Measurements from ENCODE around the gene CDH23.

The CDH23 gene

GRCh38 chr10:71811351-71811750 is 414.6 kb downstream of the CDH23 start:
- DNase-seq, result no peak

GRCh38 chr10:71812016-71812912 is 415.5 kb downstream of the CDH23 start:
- DNase-seq, result no peak

GRCh38 chr10:71812913-71813590 is 416.3 kb downstream of the CDH23 start:
- DNase-seq, result no peak

- no peak for DNase-seq
These were observed 418.2 kb downstream of the CDH23 start for GRCh38 chr10:71814922-71815411.

- no peak for DNase-seq
These were observed 418.9 kb downstream of the CDH23 start for GRCh38 chr10:71815515-71816130.

GRCh38 chr10:71816421-71816851 is 419.7 kb downstream of the CDH23 start:
- no peak for DNase-seq

GRCh38 chr10:71816936-71817618 is 420.4 kb downstream of the CDH23 start:
- no peak for DNase-seq

- DNase-seq, result no peak
These were observed 421.3 kb downstream of the CDH23 start for GRCh38 chr10:71817831-71818655.

GRCh38 chr10:71818674-71819260 is 422.0 kb downstream of the CDH23 start:
- DNase-seq, result no peak

GRCh38 chr10:71819441-71819861 is 422.7 kb downstream of the CDH23 start:
- DNase-seq, result no peak

GRCh38 chr10:71819985-71820384 is 423.3 kb downstream of the CDH23 start:
- no peak for DNase-seq

GRCh38 chr10:71820966-71821365 is 424.2 kb downstream of the CDH23 start:
- DNase-seq, result no peak

- no peak for DNase-seq
These were observed 425.4 kb downstream of the CDH23 start for GRCh38 chr10:71821909-71822763.

GRCh38 chr10:71823356-71823755 is 426.6 kb downstream of the CDH23 start:
- no peak for DNase-seq

GRCh38 chr10:71824333-71824732 is 427.6 kb downstream of the CDH23 start:
- DNase-seq, result no peak

- no peak for DNase-seq
These were observed 428.5 kb downstream of the CDH23 start for GRCh38 chr10:71825217-71825616.

GRCh38 chr10:71827852-71828251 is 431.1 kb downstream of the CDH23 start:
- no peak for DNase-seq

- DNase-seq, result no peak
These were observed 432.0 kb downstream of the CDH23 start for GRCh38 chr10:71828702-71829101.

GRCh38 chr10:71829171-71829570 is 432.5 kb downstream of the CDH23 start:
- DNase-seq, result no peak

- no peak for DNase-seq
These were observed 433.2 kb downstream of the CDH23 start for GRCh38 chr10:71829896-71830295.

- DNase-seq, result no peak
These were observed 434.0 kb downstream of the CDH23 start for GRCh38 chr10:71830726-71831125.

All from NCI-H187 treated with DMSO at 0.1 percent for 48 hours (cell line).